Type B pancreatic cell (in vitro differentiated cells): ENCODE data around the gene SCAPER. TPM values are rescaled to one million over a fixed set of nuclear protein-coding genes. Genes with fewer than 3 reads are reported as not detected.

Experiments
- DNase-seq: peaks from one replicate; pipeline ENCODE4 v3.0.0; 2021; ENCODE audit warnings: mixed read lengths; ENCODE audit not compliant: unreplicated experiment; ENCODE audit errors: extremely low spot score
- H3K27ac Mint-ChIP-seq: 2 replicates; pipeline ENCODE4 v1.8.0; 2021; ENCODE audit warnings: mild to moderate bottlenecking, mixed read lengths
- H3K27me3 Mint-ChIP-seq: 2 replicates; pipeline ENCODE4 v1.8.0; 2021; ENCODE audit warnings: mixed read lengths
- H3K36me3 Mint-ChIP-seq: 2 replicates; pipeline ENCODE4 v1.8.0; 2021; ENCODE audit warnings: mixed read lengths
- H3K4me1 Mint-ChIP-seq: one replicate; pipeline ENCODE4 v1.8.0; 2021; ENCODE audit warnings: mixed read lengths; ENCODE audit not compliant: unreplicated experiment
- H3K4me3 Mint-ChIP-seq: 2 replicates; pipeline ENCODE4 v1.8.0; 2021; ENCODE audit warnings: mild to moderate bottlenecking, mixed read lengths
- H3K9me3 Mint-ChIP-seq: 2 replicates; pipeline ENCODE4 v1.8.0; 2021; ENCODE audit warnings: mixed read lengths
- total RNA-seq: library from RNA; stranded (reverse); gene quantifications from 2 replicates; pipeline ENCODE4 v1.2.1, GENCODE V29; 2021; ENCODE audit warnings: low replicate concordance
- TF ChIP-seq, protein P1 (sequence below): fragments of 200-600 bp; sonication (generic); conservative IDR thresholded peaks from 2 replicates; pipeline ENCODE4 v1.5.0; 2021; ENCODE audit warnings: antibody characterized with exemption, mild to moderate bottlenecking

Gene SCAPER
- total RNA-seq, 1 donor from 2014 or later, result 26.6 TPM

- Mint-ChIP-seq H3K4me1 (no peaks in the 10 kb centered on the region), H3K4me3 (no peak overlapping the region), H3K36me3 (peaks cover 4% of the 10 kb centered on the region), H3K27me3 (no peaks in the 10 kb centered on the region), H3K27ac (no peak overlapping the region), H3K9me3 (no peaks in the 10 kb centered on the region)
- TF ChIP-seq, protein P1, sequence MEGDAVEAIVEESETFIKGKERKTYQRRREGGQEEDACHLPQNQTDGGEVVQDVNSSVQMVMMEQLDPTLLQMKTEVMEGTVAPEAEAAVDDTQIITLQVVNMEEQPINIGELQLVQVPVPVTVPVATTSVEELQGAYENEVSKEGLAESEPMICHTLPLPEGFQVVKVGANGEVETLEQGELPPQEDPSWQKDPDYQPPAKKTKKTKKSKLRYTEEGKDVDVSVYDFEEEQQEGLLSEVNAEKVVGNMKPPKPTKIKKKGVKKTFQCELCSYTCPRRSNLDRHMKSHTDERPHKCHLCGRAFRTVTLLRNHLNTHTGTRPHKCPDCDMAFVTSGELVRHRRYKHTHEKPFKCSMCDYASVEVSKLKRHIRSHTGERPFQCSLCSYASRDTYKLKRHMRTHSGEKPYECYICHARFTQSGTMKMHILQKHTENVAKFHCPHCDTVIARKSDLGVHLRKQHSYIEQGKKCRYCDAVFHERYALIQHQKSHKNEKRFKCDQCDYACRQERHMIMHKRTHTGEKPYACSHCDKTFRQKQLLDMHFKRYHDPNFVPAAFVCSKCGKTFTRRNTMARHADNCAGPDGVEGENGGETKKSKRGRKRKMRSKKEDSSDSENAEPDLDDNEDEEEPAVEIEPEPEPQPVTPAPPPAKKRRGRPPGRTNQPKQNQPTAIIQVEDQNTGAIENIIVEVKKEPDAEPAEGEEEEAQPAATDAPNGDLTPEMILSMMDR, result no peak
- DNase-seq, result no peak
These were observed 33.2 kb downstream of the SCAPER start for GRCh38 chr15:76871930-76872329.

DNA sequence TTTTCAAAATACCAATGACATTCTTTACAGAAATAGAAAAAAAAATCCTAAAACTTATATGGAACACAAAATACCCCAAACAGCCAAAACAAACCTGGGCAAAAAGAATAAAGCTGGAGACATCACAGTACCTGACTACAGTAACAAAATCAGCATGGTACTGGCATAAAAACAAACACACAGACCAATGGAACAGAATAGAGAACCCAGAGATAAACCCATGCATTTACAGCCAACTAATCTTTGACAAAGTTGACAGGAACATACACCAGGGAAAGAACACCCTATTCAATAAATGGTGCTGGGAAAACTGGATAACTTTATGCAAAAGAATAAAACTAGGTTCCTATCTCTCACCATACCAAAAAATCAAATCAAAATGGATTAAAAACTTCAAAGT lies 36.4 kb downstream of the SCAPER start:
- H3K36me3 Mint-ChIP-seq, result no peaks in the 10 kb centered on the region
- H3K9me3 Mint-ChIP-seq, result no peaks in the 10 kb centered on the region
- no peak for DNase-seq
- no peak overlapping the region for H3K27ac Mint-ChIP-seq
- no peaks in the 10 kb centered on the region for H3K27me3 Mint-ChIP-seq
- TF ChIP-seq, protein P1, result no peak
- H3K4me1 Mint-ChIP-seq, result peaks cover 9% of the 10 kb centered on the region
- H3K4me3 Mint-ChIP-seq, result no peak overlapping the region

GRCh38 chr15:76866716-76867321 lies 38.3 kb downstream of the SCAPER start:
- Mint-ChIP-seq H3K27me3 (no peaks in the 10 kb centered on the region), H3K36me3 (no peaks in the 10 kb centered on the region), H3K4me3 (no peak overlapping the region), H3K27ac (no peak overlapping the region), H3K9me3 (no peaks in the 10 kb centered on the region), H3K4me1 (peaks cover 12% of the 10 kb centered on the region)
- TF ChIP-seq, protein P1, result peak; percentile 78
- no peak for DNase-seq

- Mint-ChIP-seq H3K9me3 (no peaks in the 10 kb centered on the region), H3K4me1 (peaks cover 12% of the 10 kb centered on the region), H3K4me3 (no peak overlapping the region), H3K27me3 (no peaks in the 10 kb centered on the region), H3K36me3 (no peaks in the 10 kb centered on the region), H3K27ac (no peak overlapping the region)
- TF ChIP-seq, protein P1, result no peak
- DNase-seq, result no peak
These were observed 39.1 kb downstream of the SCAPER start for GRCh38 chr15:76866008-76866407.

- H3K27me3 Mint-ChIP-seq, result no peaks in the 10 kb centered on the region
- peaks cover 12% of the 10 kb centered on the region for H3K4me1 Mint-ChIP-seq
- no peak overlapping the region for H3K27ac Mint-ChIP-seq
- H3K4me3 Mint-ChIP-seq, result no peak overlapping the region
- no peak for DNase-seq
- TF ChIP-seq, protein P1, result no peak
- no peaks in the 10 kb centered on the region for H3K9me3 Mint-ChIP-seq
- no peaks in the 10 kb centered on the region for H3K36me3 Mint-ChIP-seq
These were observed 39.6 kb downstream of the SCAPER start for GRCh38 chr15:76865548-76865991.
